NCI-H2107 (cell line): Measurements from ENCODE around the gene CLASP1.
"Not testable (repeated sequence)": the region's sequence is repeated elsewhere in the genome, so short reads cannot be mapped to it uniquely, and the experiment has no call there.

Source experiments
- DNase-seq: peaks from one replicate; lab custom pipeline; 2025; lab: John Stamatoyannopoulos, UW

Gene CLASP1

DNA sequence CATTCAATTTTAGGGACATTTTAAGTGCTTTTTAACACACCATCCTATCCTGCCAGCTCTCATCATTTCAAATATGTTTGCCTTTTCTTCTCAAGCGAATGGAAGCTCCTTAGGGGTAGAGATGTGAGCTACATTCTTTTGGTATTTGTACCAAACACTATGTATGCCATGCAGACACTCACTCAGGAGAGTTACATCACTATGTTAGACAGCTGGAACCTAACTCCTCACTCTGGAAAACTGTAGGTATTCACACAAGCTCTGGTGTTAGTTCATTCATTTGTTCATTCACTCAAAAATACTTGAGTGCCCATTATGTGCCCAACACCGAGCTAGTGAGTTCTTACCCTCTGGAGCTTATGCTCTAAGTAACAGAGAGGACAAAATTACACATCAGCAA is 144.9 kb downstream of the CLASP1 start:
- DNase-seq, result no peak

DNA sequence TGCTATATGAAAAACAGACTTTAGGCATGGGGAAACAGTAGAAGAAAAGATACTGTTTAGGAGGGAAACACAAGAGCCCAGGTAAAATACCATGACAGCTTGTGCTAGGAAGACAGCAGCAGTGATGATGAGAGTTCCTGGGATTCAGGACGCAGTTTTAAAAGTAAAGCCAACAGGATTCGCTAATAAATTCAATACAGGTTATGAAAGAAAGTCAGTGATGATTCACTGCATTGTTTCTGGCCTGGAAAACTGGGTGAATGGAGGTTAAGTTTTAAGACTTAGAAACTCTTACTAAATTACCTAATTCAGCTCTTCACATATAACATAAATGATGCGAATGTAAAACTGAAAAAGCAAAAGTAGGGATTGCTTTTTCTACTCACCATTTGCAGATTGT is 146.5 kb downstream of the CLASP1 start:
- DNase-seq, result no peak

DNA sequence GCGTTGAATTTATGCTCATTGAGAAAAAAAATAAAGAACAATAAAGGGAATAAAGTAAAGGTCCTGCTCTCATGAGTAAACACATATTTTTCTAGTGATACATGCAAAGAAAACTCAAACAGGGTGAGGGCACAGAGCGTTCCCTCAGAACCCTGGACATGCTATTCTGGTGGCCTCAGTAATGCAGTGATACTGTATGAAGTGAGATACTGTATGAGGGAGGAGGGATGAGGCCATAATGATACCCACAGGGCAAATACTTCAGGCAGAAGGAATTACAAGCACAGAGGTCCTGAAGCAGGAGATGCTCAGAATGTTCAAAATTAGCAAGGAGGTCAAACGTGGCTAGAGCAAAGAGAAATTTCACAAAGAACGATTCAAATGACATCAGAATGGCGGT is 147.0 kb downstream of the CLASP1 start:
- DNase-seq, result no peak

DNA sequence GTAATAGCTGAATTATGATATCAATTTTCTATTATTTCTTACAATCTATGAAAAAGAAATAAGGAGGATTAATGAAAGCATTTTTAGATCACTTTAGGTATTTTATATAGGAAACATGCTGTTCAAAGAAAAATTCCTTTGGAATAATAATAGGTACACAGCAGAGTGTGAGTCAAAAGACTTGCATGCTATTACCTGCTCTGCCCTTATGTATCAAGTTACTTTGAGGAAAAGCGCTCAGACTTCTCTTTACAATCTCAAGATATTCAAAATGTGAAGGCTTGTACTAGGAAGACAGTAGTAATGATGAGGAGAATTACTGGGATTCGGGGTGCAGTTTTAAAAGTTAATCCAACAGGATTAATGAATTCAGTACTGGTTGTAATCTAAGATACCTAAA is 147.7 kb downstream of the CLASP1 start:
- no peak for DNase-seq

DNA sequence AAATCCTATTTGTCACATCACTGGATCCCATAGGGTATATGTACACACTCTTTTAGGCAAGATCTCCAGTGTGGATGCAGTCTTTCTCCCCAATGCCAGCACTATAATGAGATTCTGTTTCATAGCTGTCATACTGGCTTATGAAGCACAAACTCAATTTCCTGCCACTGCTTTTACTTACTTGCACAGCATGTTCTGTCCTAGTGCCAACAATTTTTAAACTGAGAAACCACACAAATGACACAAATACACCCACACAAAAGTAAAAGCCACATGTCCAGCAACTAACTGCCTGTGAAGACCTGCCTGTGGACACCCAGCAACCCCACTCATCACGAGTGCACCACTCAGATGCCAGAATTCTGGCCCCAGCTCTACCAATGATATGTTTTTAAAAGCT is 148.2 kb downstream of the CLASP1 start:
- DNase-seq, result no peak

DNA sequence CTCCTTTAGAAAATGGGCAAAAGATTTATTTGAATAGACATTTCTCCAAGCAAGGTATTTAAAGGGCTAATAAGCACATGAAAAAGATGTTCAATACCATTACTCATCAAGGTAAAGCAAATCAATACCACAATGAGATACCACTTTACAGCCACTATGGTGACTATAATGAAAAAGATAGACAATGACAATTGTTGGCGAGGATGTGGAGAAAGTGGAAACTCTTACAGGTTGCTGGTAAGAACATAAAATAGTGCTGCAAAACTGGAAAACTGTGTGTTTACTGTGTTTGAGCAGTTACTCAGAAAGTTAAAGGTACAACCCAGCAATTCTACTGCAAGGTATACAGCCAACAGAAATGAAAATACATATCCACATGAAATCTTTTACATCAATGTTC is 150.5 kb downstream of the CLASP1 start:
- no peak for DNase-seq

DNA sequence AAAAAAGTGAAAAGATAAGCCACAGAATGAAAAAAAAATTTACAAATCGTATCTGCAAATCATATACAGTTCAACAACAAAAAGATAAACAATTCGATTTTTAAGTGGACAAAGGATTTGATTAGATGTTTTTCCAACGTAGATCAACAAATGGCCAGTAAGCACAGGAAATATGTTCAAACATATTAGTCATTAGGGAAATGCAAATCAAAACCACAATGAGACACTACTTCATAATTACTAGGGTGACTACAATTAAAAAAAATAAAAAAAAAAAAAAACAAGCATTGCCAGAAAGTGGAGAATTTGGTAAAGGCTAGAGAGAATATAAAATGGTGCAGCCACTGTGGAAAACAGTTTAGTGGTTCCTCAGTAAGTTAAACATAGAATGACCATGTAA is 156.9 kb downstream of the CLASP1 start:
- no peak for DNase-seq

DNA sequence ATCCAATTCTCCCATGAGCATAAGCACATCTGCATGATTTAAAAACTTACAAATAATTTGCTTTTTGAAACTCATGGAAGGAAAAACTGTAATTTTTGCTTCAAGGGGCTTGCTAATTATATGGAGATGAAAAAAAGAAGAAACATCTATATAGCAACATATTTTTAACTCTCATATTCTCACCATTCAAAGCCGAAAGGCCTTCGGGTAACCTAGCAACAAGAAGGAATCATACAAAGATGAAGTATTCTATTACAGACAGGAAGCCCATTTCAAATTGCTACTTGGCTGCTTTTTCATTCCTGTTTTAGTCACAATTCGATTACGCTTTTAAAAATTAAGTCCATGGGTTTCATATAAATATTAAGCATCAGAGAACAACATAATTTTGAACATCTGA is 157.7 kb downstream of the CLASP1 start:
- DNase-seq, result no peak

DNA sequence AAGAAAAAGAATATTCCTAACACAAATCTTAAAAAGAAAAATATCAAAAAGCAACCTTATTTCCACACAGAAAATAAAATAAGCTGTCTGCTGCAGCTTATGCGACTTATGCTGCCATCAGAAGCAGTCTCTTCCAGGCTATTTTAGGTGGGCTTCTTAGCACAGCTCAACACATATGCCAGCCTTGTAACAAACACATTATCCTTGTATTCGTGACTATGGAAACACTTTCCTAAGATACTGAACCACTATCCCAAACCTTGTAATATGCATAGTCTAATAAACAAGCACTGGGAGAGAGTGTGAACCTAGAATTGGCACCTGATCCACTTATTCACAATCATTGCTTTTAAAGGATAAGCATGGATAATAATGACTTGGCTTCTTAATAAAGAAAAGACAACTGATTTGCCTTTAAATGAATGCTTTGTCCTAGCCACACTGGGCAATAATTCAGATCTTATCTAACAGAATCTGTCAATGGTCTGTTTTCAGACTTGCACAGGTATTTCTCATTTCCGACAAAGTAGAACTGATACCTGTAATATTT is 158.6 kb downstream of the CLASP1 start:
- DNase-seq, result no peak

DNA sequence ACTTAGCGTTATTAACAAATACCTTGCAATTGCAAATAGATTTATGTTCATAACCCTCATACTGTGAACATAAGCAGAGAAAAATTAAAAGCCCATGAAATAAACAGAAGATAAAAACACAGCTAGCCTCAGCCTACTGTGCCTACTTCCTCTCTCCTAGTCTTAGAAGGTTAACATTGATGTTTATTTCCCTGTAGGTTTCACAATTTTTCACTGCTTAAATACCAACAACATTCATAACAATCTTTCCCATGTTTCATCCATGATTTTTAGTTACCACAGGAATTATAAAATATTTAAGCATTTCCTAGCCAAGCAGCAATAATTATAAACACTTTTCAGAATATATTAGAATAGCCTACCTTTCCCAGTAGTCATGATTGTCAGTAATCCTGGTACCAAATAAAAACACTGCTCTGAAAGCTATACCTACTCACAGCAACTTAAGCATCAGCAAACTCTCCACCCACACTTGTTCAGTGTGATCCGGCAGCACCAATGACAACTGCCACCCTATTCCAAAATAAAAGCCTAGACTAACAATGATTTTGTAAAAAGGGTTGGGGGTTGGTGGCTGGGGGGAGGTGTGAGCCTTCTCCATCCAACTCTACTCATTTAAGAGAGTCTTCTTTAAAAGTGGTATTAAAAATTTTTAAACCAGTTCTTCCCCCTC is 159.2 kb downstream of the CLASP1 start:
- no peak for DNase-seq

DNA sequence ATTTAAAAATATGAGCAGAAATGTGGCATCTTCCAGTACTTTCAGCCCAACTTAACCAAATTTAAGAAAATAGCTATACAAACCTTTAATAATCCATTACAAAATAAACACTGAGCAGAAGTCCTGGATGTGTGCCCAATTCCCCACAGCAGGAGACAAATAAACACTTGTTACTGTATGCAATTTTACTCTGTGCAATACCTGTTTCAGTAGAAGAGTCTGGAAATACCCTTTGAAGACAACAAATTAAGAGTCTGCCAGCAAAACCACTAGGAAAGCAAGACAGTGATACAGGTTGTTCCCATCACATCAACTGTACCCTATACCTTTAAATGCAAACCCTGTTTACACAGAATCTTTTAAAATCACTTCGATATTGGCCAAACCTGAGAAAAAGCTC is 160.0 kb downstream of the CLASP1 start:
- DNase-seq, result peak; percentile 47

DNA sequence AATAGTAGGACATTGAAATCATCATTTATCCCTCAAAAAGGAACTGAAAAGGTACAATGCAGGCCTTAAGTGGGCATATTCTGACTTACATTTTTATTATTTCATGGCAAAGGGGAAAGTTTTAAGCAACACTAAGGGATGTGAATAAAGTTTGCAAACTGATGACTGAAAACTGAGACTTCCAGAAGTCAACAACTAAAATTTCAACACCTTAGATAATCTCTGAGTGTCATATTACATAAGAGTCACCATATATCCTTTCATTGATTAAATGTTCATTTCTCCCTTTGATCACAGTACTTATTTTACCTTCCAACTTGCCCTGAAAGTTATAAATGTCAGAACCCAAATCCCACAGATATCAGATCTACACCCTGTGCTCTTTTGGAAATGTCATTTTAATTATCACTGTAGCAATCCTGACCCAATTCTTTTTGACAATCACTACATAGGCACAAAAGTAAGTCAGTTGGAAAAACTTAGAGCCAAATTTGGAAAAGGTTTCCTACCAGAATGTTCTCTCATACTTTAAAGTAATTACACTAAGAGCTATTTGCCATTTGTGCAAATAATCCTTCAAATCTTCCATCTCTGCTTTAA is 163.0 kb downstream of the CLASP1 start:
- DNase-seq, result no peak

DNA sequence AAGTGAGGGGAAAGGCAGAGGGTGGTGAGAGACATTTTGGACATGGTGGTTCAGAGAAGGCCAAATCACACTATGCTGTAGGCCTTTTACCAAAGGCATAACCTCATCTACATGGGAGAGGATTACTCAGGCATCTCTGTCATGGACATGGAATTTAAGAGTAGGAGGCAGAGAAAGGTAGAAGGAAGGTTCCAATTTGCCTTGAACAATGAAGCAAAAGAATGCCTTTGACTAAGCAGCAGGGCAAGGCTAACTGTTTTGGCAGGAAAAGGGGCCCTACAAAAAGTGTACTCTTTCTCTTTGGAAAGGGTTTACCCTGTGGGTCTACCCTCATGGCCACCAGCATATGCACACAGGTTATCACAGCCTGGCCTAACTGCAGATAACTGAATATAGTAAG is 164.2 kb downstream of the CLASP1 start:
- DNase-seq, result no peak

DNA sequence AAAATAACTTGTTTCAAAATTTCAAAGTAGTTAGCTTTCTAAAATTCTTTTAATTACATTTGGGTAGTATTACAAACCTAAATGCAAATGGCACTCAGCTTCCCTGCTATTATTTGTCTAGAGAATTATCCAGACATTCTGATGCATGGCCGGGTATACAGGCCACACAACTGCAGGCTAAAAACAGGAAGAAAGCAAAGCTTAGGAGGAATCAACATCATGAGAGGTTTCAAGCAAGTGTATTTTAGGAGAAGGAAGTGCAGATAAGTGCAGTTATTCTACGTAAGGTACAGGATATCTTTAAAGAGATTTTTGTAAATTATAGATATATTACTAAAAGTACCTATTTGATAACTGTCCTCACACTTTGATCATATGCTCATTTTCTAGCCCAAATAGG is 165.4 kb downstream of the CLASP1 start:
- no peak for DNase-seq

DNA sequence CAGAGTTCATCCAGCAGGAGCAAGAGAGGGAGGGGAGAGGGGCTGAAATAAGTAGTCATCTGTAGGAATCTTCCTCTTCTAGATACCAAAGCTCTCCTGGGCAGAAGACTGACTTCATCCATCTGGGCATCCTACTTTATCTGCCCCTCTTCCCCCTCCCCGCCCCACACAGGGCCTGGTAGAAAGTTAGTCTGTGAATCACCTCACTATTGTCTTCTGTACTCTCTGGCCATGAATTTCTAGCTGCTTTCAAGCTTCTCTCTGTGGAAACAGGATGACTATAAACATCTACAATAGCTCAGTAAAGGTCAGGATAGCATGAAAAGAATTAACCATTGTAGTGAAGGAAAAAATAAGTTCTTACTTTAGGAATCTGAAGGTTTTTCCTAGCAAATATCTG is 166.2 kb downstream of the CLASP1 start:
- no peak for DNase-seq

DNA sequence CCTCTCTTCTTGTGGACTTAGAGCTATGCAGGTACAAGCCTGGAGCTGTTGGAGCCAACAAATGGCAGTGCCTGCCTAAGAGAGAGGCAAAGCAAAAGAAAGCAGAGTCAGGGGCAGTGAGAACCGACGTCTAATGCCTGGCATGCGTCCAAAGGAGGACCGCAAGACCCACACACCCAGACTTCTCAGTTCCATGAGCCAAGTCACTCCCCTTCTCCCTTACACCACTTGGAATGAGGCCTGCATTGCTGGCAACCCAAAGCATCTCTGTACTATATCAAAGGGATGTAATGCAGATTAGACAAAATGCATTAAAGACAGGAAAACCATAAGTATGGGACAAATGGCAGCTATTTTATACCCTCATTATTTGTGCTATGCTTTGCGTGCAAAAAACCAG is 168.4 kb downstream of the CLASP1 start:
- no peak for DNase-seq

DNA sequence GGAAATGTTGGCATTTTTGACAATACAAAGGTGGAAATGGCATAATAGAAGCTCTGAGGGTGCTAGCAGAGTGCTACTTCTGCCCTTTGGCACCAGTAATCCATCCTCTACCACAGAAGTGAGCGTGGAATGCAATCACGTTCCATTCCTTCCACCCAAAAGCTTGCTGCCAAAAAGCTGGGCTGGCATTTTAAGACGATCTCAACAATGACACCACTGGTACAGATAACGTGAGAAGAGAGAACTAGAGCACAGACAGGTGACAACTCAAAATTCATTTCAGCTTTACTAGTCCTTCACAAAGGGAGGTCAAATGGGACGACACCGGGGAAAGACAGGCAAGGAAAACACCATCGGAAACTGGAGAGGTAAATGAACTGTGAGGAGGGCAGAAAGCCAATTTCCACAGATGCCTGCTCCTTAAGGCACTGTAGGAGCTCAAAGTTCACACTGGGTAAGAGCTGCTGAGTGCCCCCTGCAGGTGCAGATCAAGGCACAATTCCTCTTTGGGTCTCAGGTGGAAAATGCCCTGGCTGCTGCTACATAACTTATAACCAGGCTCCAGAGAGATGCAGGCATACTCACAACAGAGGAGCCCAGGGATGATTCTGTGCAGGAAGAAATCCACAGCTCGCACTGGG is 169.3 kb downstream of the CLASP1 start:
- peak; percentile 15 for DNase-seq

DNA sequence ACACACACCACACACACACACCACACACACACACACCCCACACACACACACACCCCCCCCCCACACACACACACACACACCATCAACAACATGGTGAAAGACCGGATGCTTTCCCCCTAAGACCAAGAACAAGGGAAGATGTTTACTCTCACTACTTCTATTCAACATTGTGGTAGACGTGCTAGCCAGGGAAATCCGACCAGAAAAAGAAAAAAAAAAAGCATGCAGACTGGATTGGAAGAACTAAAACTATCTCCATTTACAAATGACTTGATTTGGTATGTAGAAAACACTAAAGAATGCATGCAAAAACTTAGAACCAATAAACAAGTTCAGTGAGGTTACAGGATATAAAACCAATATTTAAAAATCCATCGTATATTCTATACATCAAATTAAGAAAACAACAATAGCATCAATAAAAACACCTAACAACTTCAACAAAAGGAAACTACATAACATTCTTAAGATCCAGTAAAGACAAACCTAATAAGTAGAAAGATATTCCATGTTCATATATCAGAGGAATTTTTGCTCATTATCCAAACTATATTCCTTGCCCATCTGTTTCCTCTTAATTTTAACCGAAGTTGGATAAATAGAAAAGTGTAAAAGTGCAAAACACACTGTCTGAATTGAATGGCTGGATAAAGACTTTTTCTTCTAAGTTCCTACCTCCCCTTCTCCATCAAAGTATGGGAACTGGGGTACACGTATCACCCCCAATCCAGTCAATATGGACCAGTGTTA is 170.1 kb downstream of the CLASP1 start:
- no peak for DNase-seq

DNA sequence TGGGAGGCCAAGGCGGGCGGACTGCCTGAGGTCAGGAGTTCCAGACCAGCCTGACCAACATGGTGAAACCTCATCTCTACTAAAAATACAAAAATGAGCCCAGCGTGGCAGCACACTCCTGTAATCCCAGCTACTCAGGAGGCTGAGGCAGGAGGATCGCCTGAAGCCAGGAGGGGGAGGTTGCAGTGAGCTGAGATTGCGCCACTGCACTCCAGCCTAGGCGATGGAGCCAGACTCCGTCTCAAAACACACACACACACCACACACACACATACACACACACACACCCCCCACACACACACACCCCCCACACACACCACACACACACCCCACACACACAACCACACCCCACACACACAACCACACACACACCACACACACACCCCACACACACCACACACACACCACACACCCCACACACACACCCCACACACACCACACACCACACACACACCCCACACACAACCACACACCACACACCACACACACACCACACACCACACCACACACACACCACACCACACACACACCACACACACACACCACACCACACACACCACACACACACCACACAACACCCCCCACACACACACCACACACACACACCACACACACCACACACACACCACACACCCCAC is 170.8 kb downstream of the CLASP1 start:
- not testable (repeated sequence) for DNase-seq

DNA sequence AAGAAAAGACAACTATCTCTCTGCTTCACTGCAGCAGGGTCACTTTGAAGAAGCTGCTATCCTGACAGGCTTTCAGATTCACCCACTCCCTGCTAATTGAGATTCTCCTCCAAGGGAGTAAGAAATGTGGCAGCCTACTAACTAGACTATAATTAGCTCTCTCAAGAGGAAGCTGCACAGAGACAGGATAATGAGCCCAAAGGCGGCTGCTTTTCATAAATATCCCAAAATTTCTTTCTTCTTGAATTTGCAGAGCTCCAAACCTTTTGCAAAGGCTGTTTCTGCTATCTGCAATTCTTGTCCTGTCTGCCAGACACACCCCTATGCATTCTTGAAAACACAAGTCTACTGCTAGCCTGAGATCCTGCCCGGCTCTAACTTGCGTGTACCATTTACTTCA is 172.6 kb downstream of the CLASP1 start:
- no peak for DNase-seq

DNA sequence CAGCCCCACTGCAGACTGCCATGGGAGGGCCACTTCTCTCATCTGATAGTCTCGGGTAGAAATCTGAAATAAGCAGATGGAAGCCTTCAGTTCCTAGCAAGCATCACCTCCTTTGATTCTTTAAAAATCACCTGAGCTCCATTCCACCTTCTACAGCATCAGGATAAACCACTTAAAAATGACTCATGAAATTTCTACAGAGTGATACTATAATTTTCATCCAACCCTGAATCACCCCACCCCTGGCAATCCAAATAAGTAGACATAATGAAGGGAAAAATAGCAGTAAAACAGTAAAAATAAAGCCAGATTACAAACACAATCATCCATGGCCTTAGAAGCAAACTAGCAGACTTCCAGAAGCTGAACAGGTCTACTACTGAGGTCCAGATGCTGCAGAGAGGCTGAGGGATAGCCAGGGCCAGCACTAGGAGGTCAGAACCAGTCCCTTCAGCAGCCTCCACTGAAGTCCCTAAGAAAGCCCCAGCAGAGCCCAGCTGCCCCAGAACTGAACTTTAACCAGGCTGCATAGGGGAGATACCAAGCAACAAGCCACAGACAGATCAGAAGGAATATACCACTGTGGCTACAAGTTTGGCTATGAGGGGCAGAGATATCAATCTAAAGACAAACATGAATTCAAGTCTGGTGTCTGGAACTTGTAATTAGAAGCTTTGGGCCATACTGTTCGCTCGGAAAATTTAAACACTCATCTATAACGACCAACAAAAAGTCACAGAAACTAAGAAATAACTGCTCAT is 173.3 kb downstream of the CLASP1 start:
- DNase-seq, result no peak
